Stimulated activated CD4-positive, alpha-beta T cell treated with anti-CD3 and anti-CD28 coated beads, Interleukin-2, amount 100 ng/mL, for 48 hours (primary cell): ENCODE measurements around the gene EGF.
"Not testable (repeated sequence)": the region's sequence is repeated elsewhere in the genome, so short reads cannot be mapped to it uniquely, and the experiment has no call there.

Experiments used
- DNase-seq, 2 donors: peaks; one replicate each; pipeline ENCODE4 v3.0.0-alpha.2; 2020

Gene EGF

GRCh38 chr4:109998867-109999584, 86.3 kb downstream of the EGF start:
- peak in 1 of 2 donors; percentile 29 for DNase-seq

- no peak for DNase-seq
These were observed 86.9 kb downstream of the EGF start for GRCh38 chr4:109999585-109999912.

GRCh38 chr4:110002326-110002725, 89.6 kb downstream of the EGF start:
- no peak for DNase-seq

GRCh38 chr4:110003401-110004187, 90.9 kb downstream of the EGF start:
- DNase-seq = no peak

GRCh38 chr4:110004556-110004955, 91.9 kb downstream of the EGF start:
- DNase-seq = no peak

- no peak for DNase-seq
These were observed 92.9 kb downstream of the EGF start for GRCh38 chr4:110005461-110006056.

GRCh38 chr4:110007217-110007616, 94.5 kb downstream of the EGF start:
- DNase-seq = no peak

GRCh38 chr4:110008540-110008939, 95.9 kb downstream of the EGF start:
- no peak for DNase-seq

GRCh38 chr4:110009550-110009949, 96.9 kb downstream of the EGF start:
- no peak for DNase-seq

GRCh38 chr4:110010797-110011196, 98.1 kb downstream of the EGF start:
- DNase-seq = no peak

GRCh38 chr4:110012917-110013316, 100.2 kb downstream of the EGF start:
- no peak for DNase-seq

GRCh38 chr4:110014233-110014632, 101.5 kb downstream of the EGF start:
- DNase-seq = no peak

- DNase-seq = no peak
These were observed 106.5 kb downstream of the EGF start for GRCh38 chr4:110019153-110019552.

- DNase-seq = no peak
These were observed 107.5 kb downstream of the EGF start for GRCh38 chr4:110020139-110020538.

- no peak for DNase-seq
These were observed 108.2 kb downstream of the EGF start for GRCh38 chr4:110020646-110021443.

- DNase-seq = no peak
These were observed 109.8 kb downstream of the EGF start for GRCh38 chr4:110022457-110022856.

GRCh38 chr4:110025056-110025455, 112.4 kb downstream of the EGF start:
- no peak for DNase-seq

- DNase-seq = no peak
These were observed 113.0 kb downstream of the EGF start for GRCh38 chr4:110025718-110026117.

- no peak for DNase-seq
These were observed 119.9 kb downstream of the EGF start for GRCh38 chr4:110032603-110033002.

- DNase-seq = no peak
These were observed 120.8 kb downstream of the EGF start for GRCh38 chr4:110033355-110034025.

GRCh38 chr4:110034026-110034393, 121.3 kb downstream of the EGF start:
- DNase-seq = no peak

GRCh38 chr4:110039164-110039563, 126.5 kb downstream of the EGF start:
- DNase-seq = not testable (repeated sequence)

- no peak for DNase-seq
These were observed 129.1 kb downstream of the EGF start for GRCh38 chr4:110041735-110042134.
